Measurements from ENCODE around the gene EMP3.

DNA sequence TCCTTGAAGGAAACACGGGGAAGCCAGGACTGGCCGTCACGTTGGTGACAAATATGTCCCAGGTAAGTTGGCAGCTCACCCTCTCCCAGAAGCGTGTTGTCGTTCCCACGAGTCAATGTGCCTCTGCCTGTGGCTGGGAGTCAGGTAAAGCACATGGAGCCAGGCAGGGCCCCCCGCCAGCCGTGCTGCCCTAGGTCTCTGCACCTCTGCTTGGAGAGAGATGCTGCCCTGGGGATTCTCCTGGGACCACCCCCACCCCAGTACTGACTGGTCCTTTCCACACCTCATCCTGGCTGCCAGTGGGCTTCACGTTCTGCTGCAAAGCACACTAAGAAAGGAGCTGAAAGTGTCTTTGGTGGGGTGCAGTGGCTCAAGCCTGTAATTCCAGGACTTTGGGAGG lies 45.6 kb upstream of the EMP3 start:
- TF ChIP-seq POLR2A (IDR thresholded peaks at IDR 0.05) (no peak), CTCF (IDR thresholded peaks at IDR 0.05) (no peak)

Data from thyroid gland (tissue), 4 donors.